PFSK-1 (cell line): ENCODE measurements around the gene CASZ1.

ENCODE experiments used
- FOXP2 ChIP-seq: optimal IDR thresholded peaks from 2 replicates; pipeline ENCODE3; 2011; ENCODE audit warnings: borderline replicate concordance, control low read depth, inconsistent platforms; ENCODE audit not compliant: insufficient read depth; ENCODE audit errors: extremely low read length, extremely low read depth
- POLR2AphosphoS5 ChIP-seq: IDR thresholded peaks from 2 replicates; pipeline ENCODE4 v1.6.1; 2012; ENCODE audit warnings: low read depth, mild to moderate bottlenecking, control low read depth, low read length, moderate library complexity
- REST ChIP-seq, 2 experiments: IDR thresholded peaks; 2 replicates each; pipeline versions ENCODE4 v1.6.1 to v1.8.0; 2011 to 2012; ENCODE audit warnings: low read depth in 2 of 2, low read length in 2 of 2, control low read depth in 1 of 2, inconsistent platforms in 1 of 2, mild to moderate bottlenecking in 1 of 2, moderate library complexity in 1 of 2; ENCODE audit not compliant: insufficient read depth in 1 of 2
- SIN3A ChIP-seq: IDR thresholded peaks from 2 replicates; pipeline ENCODE4 v1.6.1; 2012; ENCODE audit warnings: mild to moderate bottlenecking, low read length, moderate library complexity, borderline replicate concordance; ENCODE audit not compliant: insufficient read depth
- TAF1 ChIP-seq: IDR thresholded peaks from 2 replicates; pipeline ENCODE4 v1.6.1; 2012; ENCODE audit warnings: low read length, control low read depth, borderline replicate concordance; ENCODE audit not compliant: insufficient read depth

The CASZ1 gene

DNA sequence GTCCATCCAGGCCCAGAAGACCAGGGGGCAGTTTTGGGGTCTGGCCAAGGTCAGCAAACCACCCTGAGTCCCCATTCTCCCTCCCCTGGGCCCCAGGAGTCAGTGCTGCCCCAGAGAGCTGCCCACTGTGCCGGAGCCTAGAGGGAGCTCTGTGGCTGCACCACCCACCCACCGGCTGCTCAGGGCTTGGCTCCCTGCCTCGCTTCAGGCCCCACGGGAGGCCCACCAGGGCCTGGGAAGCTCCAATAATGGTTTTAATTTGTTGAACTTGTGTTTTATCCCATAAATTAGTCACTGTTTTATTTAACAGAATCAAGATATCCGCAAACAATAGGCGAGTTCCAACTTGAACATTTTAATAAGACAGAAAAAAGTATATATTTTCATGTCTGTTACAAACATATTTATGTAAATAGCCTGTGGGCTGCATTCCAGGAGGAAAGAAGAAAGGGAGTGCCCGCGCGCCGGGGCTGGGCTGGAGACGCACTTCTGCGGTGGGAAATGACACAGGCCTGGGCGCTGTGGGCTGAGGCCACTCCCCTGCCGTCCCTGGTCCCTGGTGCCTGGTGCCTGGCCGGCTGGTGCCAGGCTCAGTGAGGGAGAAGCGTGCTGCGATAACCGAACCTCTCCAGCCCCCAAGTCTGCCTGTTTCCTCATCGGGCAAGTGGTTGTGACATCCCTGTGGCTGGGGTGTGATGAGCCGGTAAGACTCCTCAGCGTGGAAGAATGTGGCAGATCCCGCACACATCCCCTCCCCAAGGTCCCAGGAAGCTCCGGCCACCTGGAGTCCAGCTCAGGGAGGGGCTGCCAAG, 161.2 kb downstream of the CASZ1 start:
- no peak for TF ChIP-seq TAF1
- no peak for TF ChIP-seq REST (IDR thresholded peaks at IDR 0.05; ENCODE audit: insufficient read depth in 1 of 2, low read depth in 2 of 2, low read length in 2 of 2)
- no peak for TF ChIP-seq FOXP2
- TF ChIP-seq POLR2AphosphoS5, result no peak
- no peak for TF ChIP-seq SIN3A

DNA sequence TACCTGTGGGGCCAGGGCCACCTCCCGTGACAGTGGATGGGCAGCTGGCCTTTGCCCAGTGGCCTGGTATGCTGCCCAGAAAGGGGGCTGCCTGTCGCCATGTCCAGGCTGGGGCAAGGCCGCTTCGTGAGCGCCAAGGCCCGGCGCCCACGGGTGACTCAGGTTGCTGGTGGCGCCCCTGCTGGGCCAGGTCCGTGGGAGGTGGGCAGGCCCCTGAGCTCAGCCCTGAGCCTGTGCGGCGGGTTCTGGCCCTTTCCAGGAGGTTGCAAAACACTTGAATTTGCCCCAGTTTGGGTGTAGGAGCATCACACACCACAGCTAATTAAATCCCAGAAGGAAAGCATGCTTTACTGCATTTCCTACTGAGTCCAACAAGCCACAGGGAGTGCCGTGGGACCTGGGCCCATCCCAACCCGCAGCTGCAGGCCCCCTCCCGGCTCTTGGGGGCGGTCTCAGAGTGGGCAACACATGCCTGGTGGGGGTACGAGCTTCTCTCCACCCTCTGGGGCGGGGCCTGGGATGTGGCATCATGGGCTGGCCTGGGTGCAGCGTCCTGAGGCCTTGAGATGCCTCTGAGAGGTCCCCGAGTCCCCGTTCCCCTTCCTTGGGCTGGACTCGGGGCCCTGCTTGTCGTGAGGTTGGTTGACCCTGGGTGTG, 161.9 kb downstream of the CASZ1 start:
- TF ChIP-seq POLR2AphosphoS5 (no peak), FOXP2 (no peak), TAF1 (no peak), SIN3A (no peak), REST (IDR thresholded peaks at IDR 0.05; ENCODE audit: insufficient read depth in 1 of 2, low read depth in 2 of 2, low read length in 2 of 2) (no peak)

DNA sequence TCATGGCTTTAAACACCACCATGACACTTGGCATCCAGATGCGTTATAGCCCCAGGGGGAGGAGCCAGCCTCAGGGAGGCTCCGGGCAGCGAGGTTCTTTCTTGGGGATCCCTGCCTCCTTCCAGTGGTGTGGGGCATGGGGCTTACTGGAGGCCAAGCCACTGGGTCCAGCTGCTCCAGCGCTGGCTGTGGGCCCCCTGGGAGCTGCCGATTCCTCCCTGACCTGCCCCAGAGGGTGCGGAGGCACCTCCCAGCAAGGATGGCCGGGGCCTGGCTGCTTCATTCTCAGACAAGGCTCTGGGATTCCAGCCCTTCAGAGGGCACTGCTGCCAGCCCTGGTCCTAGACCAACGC, 162.4 kb downstream of the CASZ1 start:
- no peak for TF ChIP-seq POLR2AphosphoS5
- no peak for TF ChIP-seq SIN3A
- TF ChIP-seq TAF1, result no peak
- TF ChIP-seq REST (IDR thresholded peaks at IDR 0.05; ENCODE audit: insufficient read depth in 1 of 2, low read depth in 2 of 2, low read length in 2 of 2), result no peak
- no peak for TF ChIP-seq FOXP2

- TF ChIP-seq FOXP2 (no peak), REST (IDR thresholded peaks at IDR 0.05; ENCODE audit: insufficient read depth in 1 of 2, low read depth in 2 of 2, low read length in 2 of 2) (no peak), SIN3A (no peak), TAF1 (no peak), POLR2AphosphoS5 (no peak)
Measured at GRCh38 chr1:10633416-10633815, 163.0 kb downstream of the CASZ1 start.
